Common myeloid progenitor, CD34-positive (primary cell): ENCODE measurements around the gene MFAP4.
A peak's percentile ranks its signal among the peaks of the same experiment; 100 is the strongest.

Source experiments
- CTCF ChIA-PET: fragments of 350-600 bp; sonication (Branson Sonifier 250); formaldehyde crosslinking; loops from one replicate; lab custom pipeline; 2021; ENCODE audit warnings: antibody characterized with exemption; lab: Charles Lee
- POLR2A ChIA-PET: fragments of 350-600 bp; sonication (Branson Sonifier 250); formaldehyde crosslinking; loops from one replicate; lab custom pipeline; 2021; ENCODE audit warnings: antibody characterized with exemption; lab: Charles Lee
- DNase-seq, 3 donors: peaks; one replicate each; pipeline versions ENCODE4 v3.0.0 to v3.0.0-alpha.2; 2013
- H3K27ac ChIP-seq, 2 experiments: 1 replicate in 1 of 2; 2 replicates in 1 of 2; pipeline ENCODE4 v1.7.0; 2013; ENCODE audit warnings: inconsistent platforms in 2 of 2, low read length in 2 of 2, mild to moderate bottlenecking in 2 of 2, low read depth in 1 of 2, moderate library complexity in 1 of 2; ENCODE audit not compliant: severe bottlenecking in 2 of 2, insufficient read depth in 1 of 2, poor library complexity in 1 of 2
- H3K27me3 ChIP-seq, 5 experiments: replicated peaks in 2 of 5; 1 replicate in 3 of 5; 2 replicates in 2 of 5; pipeline versions ENCODE4 v1.6.1 to v1.7.0; 2013; ENCODE audit warnings: low read length in 4 of 5, mild to moderate bottlenecking in 2 of 5, moderate library complexity in 2 of 5, inconsistent platforms in 1 of 5; ENCODE audit not compliant: insufficient read depth in 5 of 5, control insufficient read depth in 4 of 5
- H3K36me3 ChIP-seq, 4 experiments: 1 replicate in 2 of 4; 2 replicates in 2 of 4; pipeline versions ENCODE4 v1.6.1 to v1.7.0; 2013; ENCODE audit warnings: low read length in 3 of 4, control low read depth in 1 of 4, mild to moderate bottlenecking in 1 of 4; ENCODE audit not compliant: control insufficient read depth in 4 of 4, insufficient read depth in 4 of 4
- H3K4me1 ChIP-seq, 4 experiments: 1 replicate in 3 of 4; 2 replicates in 1 of 4; pipeline versions ENCODE4 v1.6.1 to v1.7.1; 2013; ENCODE audit warnings: low read length in 3 of 4, mild to moderate bottlenecking in 3 of 4, control low read depth in 1 of 4, inconsistent platforms in 1 of 4, moderate library complexity in 1 of 4; ENCODE audit not compliant: control insufficient read depth in 4 of 4, insufficient read depth in 4 of 4; ENCODE audit errors: control extremely low read depth in 1 of 4
- H3K4me3 ChIP-seq, 7 experiments: 1 replicate in 4 of 7; 2 replicates in 3 of 7; pipeline versions ENCODE4 v1.5.1 to v1.7.0; 2013; ENCODE audit warnings: mild to moderate bottlenecking in 7 of 7, low read length in 6 of 7, moderate library complexity in 6 of 7, inconsistent platforms in 2 of 7, low read depth in 2 of 7, control low read depth in 1 of 7; ENCODE audit not compliant: insufficient read depth in 4 of 7, control insufficient read depth in 1 of 7; ENCODE audit errors: extremely low read depth in 1 of 7
- H3K9me3 ChIP-seq, 5 experiments: 1 replicate in 4 of 5; 2 replicates in 1 of 5; pipeline versions ENCODE4 v1.6.1 to v1.7.1; 2013; ENCODE audit warnings: low read length in 4 of 5, mild to moderate bottlenecking in 2 of 5, inconsistent platforms in 1 of 5, low read depth in 1 of 5, moderate library complexity in 1 of 5; ENCODE audit not compliant: control insufficient read depth in 4 of 5, insufficient read depth in 2 of 5; ENCODE audit errors: control extremely low read depth in 1 of 5
- WGBS: methylation state at CpG from one replicate; pipeline ENCODE4 v1.1.5; 2013; ENCODE audit not compliant: insufficient coverage; 5-methylcytosine and 5-hydroxymethylcytosine counted together

Gene MFAP4

DNA sequence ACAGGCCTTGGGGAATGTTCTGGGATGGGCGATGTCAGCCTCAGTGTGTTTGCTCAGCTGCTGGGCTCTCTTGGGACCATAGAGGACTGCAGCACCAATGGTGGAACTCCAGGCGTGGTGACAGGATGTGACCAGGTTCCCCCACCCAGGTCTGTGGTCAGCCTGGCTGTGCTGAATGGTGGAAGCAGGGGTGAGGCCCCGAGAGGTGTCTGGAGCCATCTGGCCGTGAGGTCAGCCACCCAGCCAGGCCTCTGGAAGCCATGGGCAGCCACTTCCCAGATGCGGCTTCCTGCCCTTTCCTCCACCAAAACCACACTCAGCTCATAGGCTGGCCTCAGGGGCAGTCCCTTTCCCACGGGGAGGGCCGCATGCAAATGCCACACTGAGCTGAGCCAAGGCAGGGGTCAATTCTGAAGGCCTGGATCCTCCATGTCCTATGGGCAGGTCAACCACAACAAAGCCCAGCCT lies 16.5 kb downstream of the MFAP4 start:
- WGBS, result 14% methylated on average over 5 of the region's 7 CpGs
- no peak overlapping the region for H3K27ac ChIP-seq
- H3K9me3 ChIP-seq, result no peaks in the 10 kb centered on the region
- ChIA-PET POLR2A (no interaction called here), CTCF (interaction anchor here (1.1 to 10.8 kb wide), 5 partner anchors 7 to 76 kb away, joined by 3 to 149 read pairs (median 8); partner anchors contain the start of gene MAPK7)
- H3K27me3 ChIP-seq, result peaks cover 0 to 48% (median 21%) of the 10 kb centered on the region in 5 experiments
- H3K4me1 ChIP-seq, result peaks cover 3 to 37% (median 33%) of the 10 kb centered on the region in 4 experiments
- peak overlapping the region in 1 of 7 experiments; percentile 17 for H3K4me3 ChIP-seq
- no peaks in the 10 kb centered on the region for H3K36me3 ChIP-seq
- DNase-seq, result peak; percentile 18 to 72 (median 60)

DNA sequence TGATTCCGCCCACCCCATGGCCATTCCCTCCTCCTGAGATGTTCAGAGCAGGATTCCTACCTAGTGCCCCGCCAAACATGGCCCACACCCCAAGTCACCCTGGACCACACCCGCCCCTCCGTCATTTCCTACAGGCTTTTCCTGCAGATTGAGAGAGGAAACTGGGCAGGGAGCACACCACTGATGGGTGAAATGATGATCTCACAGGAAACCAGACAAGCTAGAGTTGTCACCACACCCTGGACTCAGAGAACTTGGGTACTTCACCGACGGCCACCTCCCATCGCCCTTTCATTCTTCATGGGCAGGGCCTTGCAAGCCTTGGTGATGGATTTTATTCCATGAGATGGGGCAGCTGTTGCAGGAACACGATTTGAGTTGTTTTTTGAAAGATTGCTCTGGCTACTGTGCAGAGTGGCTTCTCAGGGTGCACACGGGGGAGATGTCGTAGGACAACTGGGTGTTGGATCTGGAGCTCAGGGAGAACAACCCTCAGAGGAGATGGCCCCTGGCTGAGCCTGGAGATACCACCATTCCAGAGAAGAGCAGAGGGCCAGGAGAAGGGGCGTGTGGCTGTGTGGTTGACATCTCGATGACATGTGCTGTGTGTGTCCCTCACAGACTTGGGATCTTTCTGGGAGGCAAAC lies 17.0 kb downstream of the MFAP4 start:
- Histone ChIP-seq H3K4me3 (peak overlapping the region in 1 of 7 experiments; percentile 12), H3K36me3 (no peaks in the 10 kb centered on the region), H3K27me3 (peaks cover 0 to 53% (median 24%) of the 10 kb centered on the region in 5 experiments), H3K9me3 (no peaks in the 10 kb centered on the region), H3K27ac (no peak overlapping the region), H3K4me1 (peaks cover 3 to 37% (median 33%) of the 10 kb centered on the region in 4 experiments)
- ChIA-PET CTCF (interaction anchor here (1.1 to 10.8 kb wide), 5 partner anchors 8 to 76 kb away, joined by 3 to 149 read pairs (median 8); partner anchors contain the start of gene MAPK7), POLR2A (interaction anchor here (0.9 kb wide), 1 partner anchor 42 kb away, joined by 3 read pairs; no protein-coding TSS in a partner anchor)
- 83% methylated on average over 10 of the region's 12 CpGs for WGBS
- DNase-seq, result peak; percentile 54 to 78 (median 70)

DNA sequence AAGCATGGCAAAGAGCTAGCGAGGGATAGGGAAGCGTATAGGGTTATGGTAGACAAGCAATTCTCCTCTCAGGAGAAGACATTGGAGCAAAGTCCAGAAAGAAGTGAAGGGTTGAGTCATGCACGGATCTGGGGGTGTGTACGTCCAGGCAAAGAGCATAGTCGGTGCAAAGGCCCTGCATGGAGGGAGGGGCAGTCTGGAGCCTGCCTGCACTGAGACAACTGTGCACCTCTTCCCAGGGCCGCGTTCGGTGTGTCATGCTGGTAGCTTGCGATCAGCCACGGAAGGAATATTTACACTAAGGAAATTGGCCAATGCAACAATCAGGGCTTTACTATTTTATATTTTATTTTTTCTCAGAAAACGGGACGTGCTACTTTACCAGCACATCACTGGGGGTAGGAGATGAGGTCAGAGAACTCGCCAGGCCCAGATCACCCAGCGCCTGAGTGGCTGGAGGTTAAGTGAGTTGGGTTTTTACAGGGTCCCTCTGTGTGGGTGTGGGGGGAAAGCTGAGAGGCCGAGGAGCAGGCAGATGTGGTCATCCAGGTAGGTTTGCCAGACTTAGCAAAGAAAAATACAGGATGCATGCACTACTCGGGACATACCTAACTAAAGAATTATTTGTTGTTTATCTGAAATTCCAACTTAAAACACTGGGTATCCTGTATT lies 17.7 kb downstream of the MFAP4 start:
- Histone ChIP-seq H3K9me3 (no peaks in the 10 kb centered on the region), H3K27ac (no peak overlapping the region), H3K4me3 (no peak overlapping the region), H3K36me3 (no peaks in the 10 kb centered on the region), H3K4me1 (peaks cover 3 to 37% (median 33%) of the 10 kb centered on the region in 4 experiments), H3K27me3 (peaks cover 0 to 61% (median 28%) of the 10 kb centered on the region in 5 experiments)
- DNase-seq, result no peak
- ChIA-PET CTCF (interaction anchor here (1.1 to 10.8 kb wide), 4 partner anchors 9 to 77 kb away, joined by 3 to 149 read pairs (median 12); partner anchors contain the start of gene MAPK7), POLR2A (interaction anchor here (0.9 kb wide), 1 partner anchor 42 kb away, joined by 3 read pairs; no protein-coding TSS in a partner anchor)
- WGBS, result 97% methylated on average over 10 of the region's 16 CpGs

DNA sequence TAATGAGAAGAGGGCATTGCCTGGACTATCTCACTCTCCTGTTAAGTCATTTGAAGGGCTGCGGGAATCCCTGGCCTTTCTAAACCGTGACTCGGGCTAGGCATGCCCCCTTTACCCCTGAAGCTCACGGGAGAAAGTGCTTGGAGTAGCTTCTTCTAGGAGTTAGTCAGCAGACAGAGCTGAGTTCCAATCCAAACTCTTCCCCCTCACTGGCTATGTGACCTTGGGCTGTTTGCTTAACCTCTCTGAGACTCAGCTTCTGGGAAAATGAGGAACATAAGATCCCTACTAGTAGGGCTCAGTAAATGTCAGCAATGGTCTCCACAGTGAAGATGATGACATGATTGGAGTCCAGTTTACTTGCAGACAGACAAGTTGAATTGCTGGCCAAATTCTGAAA lies 18.8 kb downstream of the MFAP4 start:
- POLR2A ChIA-PET, result no interaction called here

DNA sequence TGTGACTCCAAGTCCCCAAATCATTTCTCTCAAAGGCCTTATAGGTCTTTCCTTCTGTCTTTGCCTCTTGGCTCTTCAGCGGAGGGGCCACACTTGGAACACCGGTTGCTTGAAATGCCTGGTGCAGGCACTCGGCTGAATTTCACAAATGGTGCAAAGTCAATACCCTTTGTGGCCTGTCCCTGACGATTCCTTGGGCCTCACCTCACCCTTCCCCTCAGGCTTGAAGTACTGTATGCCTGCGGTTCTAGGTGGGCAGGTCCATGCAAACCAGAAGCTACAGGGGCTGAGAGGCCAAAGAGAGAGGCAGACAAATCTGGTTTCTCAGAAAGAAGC lies 20.4 kb downstream of the MFAP4 start:
- H3K36me3 ChIP-seq, result no peaks in the 10 kb centered on the region
- no peak for DNase-seq
- WGBS, result 94% methylated on average over 5 of the region's 5 CpGs
- H3K4me1 ChIP-seq, result peaks cover 3 to 31% (median 30%) of the 10 kb centered on the region in 4 experiments
- ChIA-PET CTCF (interaction anchor here (1.5 to 10.8 kb wide), 4 partner anchors 52 to 396 kb away, joined by 3 to 149 read pairs (median 7); no protein-coding TSS in a partner anchor), POLR2A (no interaction called here)
- no peaks in the 10 kb centered on the region for H3K9me3 ChIP-seq
- no peak overlapping the region for H3K27ac ChIP-seq
- H3K27me3 ChIP-seq, result peaks cover 0 to 72% (median 28%) of the 10 kb centered on the region in 5 experiments
- H3K4me3 ChIP-seq, result no peak overlapping the region

More for the DNA sequence above, 18.8 kb downstream of the MFAP4 start:
- Histone ChIP-seq H3K4me3 (no peak overlapping the region), H3K36me3 (no peaks in the 10 kb centered on the region), H3K27ac (no peak overlapping the region), H3K4me1 (peaks cover 3 to 37% (median 33%) of the 10 kb centered on the region in 4 experiments), H3K27me3 (peaks cover 0 to 64% (median 26%) of the 10 kb centered on the region in 5 experiments), H3K9me3 (no peaks in the 10 kb centered on the region)
- DNase-seq, result no peak
- WGBS, result 96% methylated on average over 4 of the region's 4 CpGs
- CTCF ChIA-PET, result interaction anchor here (0.6 to 10.8 kb wide), 6 partner anchors 10 to 78 kb away, joined by 3 to 149 read pairs (median 5); partner anchors contain the start of gene MAPK7

DNA sequence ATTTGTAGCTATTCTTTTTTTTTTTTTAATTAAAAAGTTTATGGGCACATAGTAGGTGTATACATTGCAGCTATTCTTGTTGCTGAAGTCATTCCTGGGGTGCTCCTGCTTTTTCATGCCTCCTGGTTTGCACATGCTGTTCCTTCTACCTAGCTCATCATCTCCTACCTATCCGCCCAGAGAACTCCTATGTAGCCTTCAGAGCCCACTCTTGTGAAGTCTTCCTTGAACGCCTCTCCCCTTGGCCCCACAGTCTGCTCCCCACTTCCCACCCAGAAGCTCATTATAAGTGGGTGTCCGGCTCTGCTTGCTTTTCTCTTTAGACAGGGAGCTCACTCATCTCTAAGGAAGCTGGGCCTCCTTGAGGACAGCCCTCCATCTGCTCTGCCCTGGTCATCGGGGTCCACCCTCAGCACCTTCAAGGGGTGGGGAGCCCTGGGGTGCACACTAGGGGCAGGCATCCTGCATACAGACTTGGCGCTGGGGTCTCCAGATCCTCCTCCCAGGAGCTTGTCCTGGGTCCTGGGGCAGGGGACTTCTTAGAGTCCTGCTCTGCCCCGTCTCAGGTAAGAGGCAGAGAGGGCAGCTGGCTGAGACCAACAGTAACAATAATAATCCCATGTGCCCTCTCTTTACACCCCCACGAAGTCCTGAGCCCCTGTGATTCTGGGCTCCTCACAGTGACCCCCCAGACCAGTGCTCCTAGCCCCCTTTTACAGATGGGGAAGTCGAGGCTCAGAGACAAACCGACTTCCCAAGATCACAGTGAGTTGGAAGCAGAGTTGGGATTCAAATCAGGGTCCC lies 21.0 kb downstream of the MFAP4 start:
- ChIA-PET POLR2A (no interaction called here), CTCF (interaction anchor here (1.0 to 10.8 kb wide), 7 partner anchors 13 to 396 kb away, joined by 3 to 149 read pairs (median 4); no protein-coding TSS in a partner anchor)
- no peaks in the 10 kb centered on the region for H3K36me3 ChIP-seq
- 97% methylated on average over 7 of the region's 9 CpGs for WGBS
- peaks cover 0 to 76% (median 30%) of the 10 kb centered on the region in 5 experiments for H3K27me3 ChIP-seq
- no peak overlapping the region for H3K27ac ChIP-seq
- H3K9me3 ChIP-seq, result no peaks in the 10 kb centered on the region
- no peak overlapping the region for H3K4me3 ChIP-seq
- H3K4me1 ChIP-seq, result peaks cover 3 to 26% (median 24%) of the 10 kb centered on the region in 4 experiments
- DNase-seq, result no peak
